ENCODE data around the gene PIGW.

DNA sequence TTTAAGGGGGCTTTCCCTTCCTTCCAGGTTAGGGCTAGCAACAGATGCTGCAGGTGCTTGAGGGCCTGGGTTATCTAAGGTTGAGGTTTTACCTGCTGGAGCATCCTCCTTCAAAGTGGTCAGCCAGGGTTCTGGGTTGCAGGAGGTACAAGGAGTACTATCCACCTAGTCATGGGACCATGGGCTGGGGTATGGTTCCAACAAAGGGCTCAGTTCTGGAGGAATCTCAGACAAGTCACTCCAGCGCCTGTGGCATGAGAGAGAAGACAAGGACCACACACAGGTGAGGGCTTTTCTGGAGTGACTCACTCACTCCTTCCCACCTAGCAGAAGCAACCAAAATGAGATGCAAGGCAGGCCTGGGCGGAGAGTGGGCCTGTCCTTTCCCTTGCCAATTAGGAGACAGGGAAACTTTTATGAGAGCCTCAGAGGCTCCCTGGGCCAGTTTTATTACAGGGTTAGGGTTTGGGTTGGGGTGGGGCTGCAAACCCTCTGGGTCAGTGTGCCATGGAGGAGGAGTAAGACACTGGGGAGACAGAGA, 2.3 kb upstream of the PIGW start:
- TF ChIP-seq EZH2phosphoT487 (IDR thresholded peaks at IDR 0.05; ENCODE audit: insufficient read depth, low read depth), result no peak
- no peak for TF ChIP-seq EZH2 (IDR thresholded peaks at IDR 0.05; ENCODE audit: insufficient read depth, poor library complexity, severe bottlenecking)
